ENCODE data around the gene PSMG4.

PSMG4 gene

GRCh38 chr6:3236005-3236404, 22.7 kb upstream of the PSMG4 start:
- TF ChIP-seq EZH2phosphoT487 (IDR thresholded peaks at IDR 0.05; ENCODE audit: borderline replicate concordance, low read length), result no peak
- TF ChIP-seq CTCF (IDR thresholded peaks at IDR 0.05; ENCODE audit: low read depth, low read length, poor library complexity, severe bottlenecking), result no peak
- H3K4me1 ChIP-seq (ENCODE audit: control insufficient read depth, low read length), result peaks cover 38% of the 10 kb centered on the region
- H3K27ac ChIP-seq (ENCODE audit: low read depth, low read length), result no peak overlapping the region
- H4K20me1 ChIP-seq (ENCODE audit: control insufficient read depth, insufficient read depth, low read depth, low read length), result no peaks in the 10 kb centered on the region
- peaks cover 39% of the 10 kb centered on the region for H3K27me3 ChIP-seq (ENCODE audit: control insufficient read depth, low read length)
- H3K79me2 ChIP-seq (ENCODE audit: control insufficient read depth, low read length), result no peaks in the 10 kb centered on the region
- no peaks in the 10 kb centered on the region for H3K9me3 ChIP-seq (ENCODE audit: control insufficient read depth, insufficient read depth, low read length)
- no peaks in the 10 kb centered on the region; the same call in 1 of the 2 replicates for H3F3A ChIP-seq (ENCODE audit: control insufficient read depth, insufficient read depth)
- no peaks in the 10 kb centered on the region for H3K36me3 ChIP-seq (ENCODE audit: control insufficient read depth, low read length)
- H3K4me2 ChIP-seq (ENCODE audit: low read length), result peak overlapping the region; percentile 19; the same call in 1 of the 2 replicates
- no peaks in the 10 kb centered on the region for H3K9me2 ChIP-seq (replicated peaks; ENCODE audit: control insufficient read depth, low read length)
- no peak overlapping the region for H3K4me3 ChIP-seq (ENCODE audit: low read length)

- TF ChIP-seq EZH2phosphoT487 (IDR thresholded peaks at IDR 0.05; ENCODE audit: borderline replicate concordance, low read length), result no peak
- no peak for TF ChIP-seq CTCF (IDR thresholded peaks at IDR 0.05; ENCODE audit: low read depth, low read length, poor library complexity, severe bottlenecking)
- no peaks in the 10 kb centered on the region for H3K36me3 ChIP-seq (ENCODE audit: control insufficient read depth, low read length)
- H3K9me3 ChIP-seq (ENCODE audit: control insufficient read depth, insufficient read depth, low read length), result no peaks in the 10 kb centered on the region
- H3K4me3 ChIP-seq (ENCODE audit: low read length), result peak overlapping the region; percentile 22; the same call in 1 of the 2 replicates
- H3F3A ChIP-seq (ENCODE audit: control insufficient read depth, insufficient read depth), result no peaks in the 10 kb centered on the region; the same call in 1 of the 2 replicates
- no peak overlapping the region for H3K27ac ChIP-seq (ENCODE audit: low read depth, low read length)
- no peaks in the 10 kb centered on the region for H4K20me1 ChIP-seq (ENCODE audit: control insufficient read depth, insufficient read depth, low read depth, low read length)
- peak overlapping the region; percentile 58 for H3K4me2 ChIP-seq (ENCODE audit: low read length)
- no peaks in the 10 kb centered on the region for H3K9me2 ChIP-seq (replicated peaks; ENCODE audit: control insufficient read depth, low read length)
- peaks cover 30% of the 10 kb centered on the region for H3K4me1 ChIP-seq (ENCODE audit: control insufficient read depth, low read length)
- H3K79me2 ChIP-seq (ENCODE audit: control insufficient read depth, low read length), result no peaks in the 10 kb centered on the region
- peaks cover 21% of the 10 kb centered on the region for H3K27me3 ChIP-seq (ENCODE audit: control insufficient read depth, low read length)
Measured at GRCh38 chr6:3237761-3238662, 20.7 kb upstream of the PSMG4 start.

- TF ChIP-seq EZH2phosphoT487 (IDR thresholded peaks at IDR 0.05; ENCODE audit: borderline replicate concordance, low read length) (no peak), CTCF (IDR thresholded peaks at IDR 0.05; ENCODE audit: low read depth, low read length, poor library complexity, severe bottlenecking) (no peak)
- H3K4me1 ChIP-seq (ENCODE audit: control insufficient read depth, low read length), result peaks cover 30% of the 10 kb centered on the region
- peaks cover 18% of the 10 kb centered on the region for H3K27me3 ChIP-seq (ENCODE audit: control insufficient read depth, low read length)
Measured at GRCh38 chr6:3239110-3239830, 19.5 kb upstream of the PSMG4 start.

More at GRCh38 chr6:3239110-3239830, 19.5 kb upstream of the PSMG4 start:
- no peaks in the 10 kb centered on the region for H4K20me1 ChIP-seq (ENCODE audit: control insufficient read depth, insufficient read depth, low read depth, low read length)
- H3K9me3 ChIP-seq (ENCODE audit: control insufficient read depth, insufficient read depth, low read length), result no peaks in the 10 kb centered on the region
- H3K36me3 ChIP-seq (ENCODE audit: control insufficient read depth, low read length), result no peaks in the 10 kb centered on the region
- no peaks in the 10 kb centered on the region for H3K79me2 ChIP-seq (ENCODE audit: control insufficient read depth, low read length)
- no peaks in the 10 kb centered on the region; the same call in 1 of the 2 replicates for H3F3A ChIP-seq (ENCODE audit: control insufficient read depth, insufficient read depth)
- H3K4me3 ChIP-seq (ENCODE audit: low read length), result no peak overlapping the region
- no peak overlapping the region for H3K4me2 ChIP-seq (ENCODE audit: low read length)
- H3K27ac ChIP-seq (ENCODE audit: low read depth, low read length), result no peak overlapping the region
- H3K9me2 ChIP-seq (replicated peaks; ENCODE audit: control insufficient read depth, low read length), result no peaks in the 10 kb centered on the region
